HuH-7 (cell line): Measurements from ENCODE around the gene RBM39.
"Not testable (repeated sequence)": the region's sequence is repeated elsewhere in the genome, so short reads cannot be mapped to it uniquely, and the experiment has no call there.

Experiments used
- DNase-seq: peaks from one replicate; pipeline ENCODE4 v3.0.0; 2011; ENCODE audit warnings: low spot score

Gene RBM39

GRCh38 chr20:35750611-35751010, 8.6 kb upstream of the RBM39 start:
- DNase-seq = no peak

DNA sequence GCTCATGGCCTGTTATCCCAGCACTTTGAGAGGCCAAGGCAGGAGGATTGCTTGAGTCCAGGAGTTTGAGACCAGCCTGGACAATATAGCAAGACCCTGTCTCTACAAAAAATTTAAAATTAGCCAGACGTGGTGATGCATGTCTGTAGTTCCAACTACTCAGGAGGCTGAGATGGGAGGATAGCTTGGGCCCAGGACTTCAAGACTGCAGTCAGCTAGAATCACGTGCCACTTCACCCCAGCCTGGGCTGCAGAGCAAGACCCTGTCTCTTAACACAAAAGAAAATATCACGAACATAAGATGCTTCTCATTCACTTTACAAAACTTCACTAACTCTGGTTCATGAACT, 2.4 kb upstream of the RBM39 start:
- DNase-seq = not testable (repeated sequence)

- DNase-seq = no peak
These were observed 1.8 kb upstream of the RBM39 start for GRCh38 chr20:35743693-35744491.

DNA sequence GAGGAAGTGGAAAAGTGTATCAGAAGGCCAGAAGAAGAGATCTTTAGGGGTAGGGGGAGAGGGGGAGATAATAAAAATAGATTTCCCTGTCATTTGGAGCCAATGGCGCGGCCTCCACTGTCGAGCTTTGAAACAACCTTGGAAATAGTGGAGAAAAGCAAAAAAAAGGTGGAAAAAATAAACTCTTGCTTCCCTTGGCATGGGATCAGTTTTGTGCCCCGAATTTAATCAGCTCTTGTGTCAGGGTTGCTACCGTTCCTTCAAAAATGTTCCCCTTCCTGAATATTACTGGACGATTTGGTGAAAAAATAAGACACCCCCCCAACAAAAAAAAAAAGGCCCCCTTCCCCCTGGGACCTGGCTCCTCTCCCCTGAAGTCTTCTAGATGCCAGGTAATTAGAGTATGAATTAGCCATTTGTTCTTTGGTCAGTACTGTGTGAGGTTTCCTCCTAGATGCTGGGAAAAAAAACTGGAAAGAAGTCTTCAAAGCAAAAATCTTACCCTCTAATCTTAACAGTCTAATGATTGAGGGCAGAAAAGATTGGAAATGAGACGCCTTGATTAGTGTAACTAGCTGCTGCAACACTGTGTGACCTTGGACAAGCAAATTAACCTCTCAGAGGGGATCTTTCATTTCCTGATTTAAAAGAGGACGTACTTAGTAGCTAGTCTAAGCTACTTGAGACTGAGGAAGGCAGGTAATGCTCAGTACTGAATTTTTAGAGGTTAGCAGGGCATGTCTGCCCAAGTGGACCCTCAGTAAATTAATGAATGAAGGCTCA, 872 bp upstream of the RBM39 start:
- no peak for DNase-seq

GRCh38 chr20:35739294-35740163, 2.5 kb downstream of the RBM39 start:
- DNase-seq = no peak

- DNase-seq = no peak
These were observed 3.5 kb downstream of the RBM39 start for GRCh38 chr20:35738410-35739179.

DNA sequence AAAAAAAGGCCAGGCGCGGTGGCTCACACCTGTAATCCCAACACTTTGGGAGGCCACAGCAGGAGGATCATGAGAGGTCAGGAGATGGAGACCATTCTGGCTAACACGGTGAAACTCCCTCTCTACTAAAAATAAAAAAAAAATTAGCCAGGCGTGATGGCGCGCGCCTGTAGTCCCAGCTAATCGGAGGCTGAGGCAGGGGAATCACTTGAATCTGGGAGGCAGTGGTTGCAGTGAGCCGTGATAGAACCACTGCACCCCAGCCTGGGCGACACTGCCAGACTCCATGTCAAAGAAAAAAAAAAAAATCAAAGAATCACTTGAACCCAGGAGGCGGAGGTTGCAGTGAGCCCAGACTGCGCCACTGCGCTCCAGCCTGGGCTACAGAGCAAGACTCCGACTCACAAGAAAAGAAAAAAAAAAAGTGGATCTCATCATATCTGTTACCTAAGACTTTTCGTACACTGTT, 4.2 kb downstream of the RBM39 start:
- no peak for DNase-seq

DNA sequence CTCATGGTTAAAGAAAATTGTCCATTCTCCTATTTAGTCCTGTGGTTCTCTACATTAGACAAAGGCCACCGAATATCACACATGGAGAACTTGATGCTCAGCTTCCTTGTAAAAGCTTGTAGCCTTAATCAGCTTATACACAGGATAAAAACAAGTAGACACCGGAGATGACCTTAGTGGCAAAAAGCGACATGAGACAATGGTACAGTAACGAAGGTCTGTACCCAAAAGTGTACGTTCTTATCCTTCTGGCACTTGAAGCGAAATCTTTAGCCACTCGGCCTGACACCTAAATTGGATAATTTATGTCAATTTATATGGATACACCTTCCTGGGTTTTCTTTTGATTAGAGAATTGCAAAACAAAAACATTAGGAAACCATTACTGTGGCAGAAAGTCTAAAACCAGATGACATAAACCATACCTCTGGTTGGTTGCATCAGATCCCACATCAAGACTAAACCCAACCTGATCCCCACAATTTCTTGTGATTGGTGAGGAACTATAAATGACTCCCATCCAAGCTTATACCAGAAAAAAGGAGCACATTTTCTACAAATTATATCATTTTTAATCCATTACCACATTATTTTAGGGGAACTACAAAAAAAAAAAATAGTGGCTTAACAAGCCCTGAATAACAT, 6.1 kb downstream of the RBM39 start:
- DNase-seq = no peak

GRCh38 chr20:35734777-35735649, 7.0 kb downstream of the RBM39 start:
- DNase-seq = no peak

DNA sequence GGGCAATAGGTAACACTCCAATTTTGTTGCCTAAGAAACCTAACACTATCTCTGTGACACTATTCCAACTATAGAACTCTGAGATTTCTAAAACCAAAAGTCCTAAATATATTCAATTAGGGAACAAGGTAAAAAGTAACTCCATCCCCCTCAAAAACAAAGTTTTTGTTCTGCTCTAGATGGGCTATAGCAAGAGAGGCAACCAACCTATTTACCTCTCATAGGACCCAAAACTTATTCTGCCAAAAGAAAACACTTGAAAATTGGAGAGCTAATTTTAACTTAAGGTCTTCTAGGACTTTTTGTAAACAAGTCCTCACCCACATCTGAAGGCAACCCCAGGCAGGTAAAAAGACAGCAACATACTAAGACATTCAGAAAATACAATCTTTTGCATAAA, 7.7 kb downstream of the RBM39 start:
- DNase-seq = no peak

DNA sequence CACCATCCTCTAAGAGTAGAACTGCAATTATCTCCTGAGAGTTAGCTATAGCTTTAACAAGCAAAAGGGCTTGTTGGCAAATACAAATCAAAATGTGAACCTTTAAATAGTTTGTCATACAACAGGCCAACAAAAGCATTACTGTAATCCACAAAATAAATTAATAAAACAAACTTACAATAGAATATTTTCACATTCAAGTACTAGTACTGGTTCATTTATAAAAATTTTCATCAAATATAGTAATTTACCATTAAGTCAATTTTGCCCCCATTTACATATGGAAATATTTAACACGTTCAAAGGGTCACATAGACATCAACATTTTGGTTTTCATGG, 9.4 kb downstream of the RBM39 start:
- no peak for DNase-seq

GRCh38 chr20:35731862-35732643, 10.0 kb downstream of the RBM39 start:
- no peak for DNase-seq

GRCh38 chr20:35731469-35731788, 10.6 kb downstream of the RBM39 start:
- DNase-seq = no peak

GRCh38 chr20:35730583-35731468, 11.2 kb downstream of the RBM39 start:
- DNase-seq = no peak

DNA sequence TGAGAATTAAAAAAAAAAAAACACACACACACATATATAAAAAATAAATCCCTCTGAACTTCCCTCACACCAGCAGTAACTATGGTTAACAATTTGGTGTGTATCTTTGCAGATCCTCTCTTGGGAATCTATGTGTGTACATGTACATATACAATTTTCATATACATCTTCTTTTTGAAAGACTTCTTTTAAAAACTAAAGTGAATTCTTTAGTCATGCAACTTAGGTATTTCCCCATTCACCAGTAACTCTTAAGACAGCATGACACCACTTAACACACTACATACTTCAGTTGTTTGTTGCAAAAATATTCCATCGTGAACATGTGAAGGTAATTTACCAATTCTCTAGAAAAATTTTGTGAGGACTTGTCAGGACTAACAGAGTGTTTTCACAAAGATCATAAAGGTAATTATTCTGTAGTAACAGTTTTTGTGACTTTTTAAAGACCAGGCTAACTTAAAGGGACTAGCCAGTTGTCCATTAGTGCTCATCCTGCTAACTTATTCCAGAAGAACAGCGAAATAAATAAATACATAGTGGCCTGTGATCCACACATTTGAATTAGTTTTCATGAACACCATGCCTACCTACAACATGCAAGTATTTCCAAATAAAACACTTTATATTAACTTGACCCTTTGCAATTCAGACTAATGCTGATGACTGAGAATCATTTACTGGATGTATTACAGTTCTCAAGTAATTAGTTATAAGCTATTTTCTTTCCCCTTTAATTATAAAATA, 12.1 kb downstream of the RBM39 start:
- DNase-seq = no peak

DNA sequence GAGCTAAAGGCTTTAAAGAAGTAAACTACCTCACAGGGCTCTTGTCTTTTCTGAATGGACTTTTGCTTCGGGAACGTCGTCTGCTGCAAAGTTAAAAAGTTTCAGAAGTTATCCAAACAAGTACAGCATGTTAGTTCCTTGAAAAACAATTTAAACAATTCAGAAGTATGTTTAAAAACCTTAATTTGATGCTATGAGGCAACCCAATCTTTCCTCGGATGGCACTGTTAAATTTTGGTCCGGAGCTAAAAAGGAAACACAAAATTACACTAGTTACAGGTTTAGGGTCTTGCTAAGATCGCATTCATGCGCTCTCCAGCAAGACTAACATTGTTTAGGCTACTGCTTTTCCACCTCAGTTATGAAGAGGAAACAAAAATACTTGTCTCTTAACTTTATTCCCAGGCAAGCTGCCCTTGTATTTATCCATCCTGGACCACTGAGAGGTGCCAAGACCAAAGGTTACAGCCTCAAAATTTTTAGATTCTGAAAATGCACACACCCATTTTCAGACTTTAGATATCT, 12.7 kb downstream of the RBM39 start:
- DNase-seq = no peak

GRCh38 chr20:35726842-35727711, 15.0 kb downstream of the RBM39 start:
- no peak for DNase-seq
